ENCODE results near the gene UMAD1.
"Not testable (repeated sequence)": the region's sequence is repeated elsewhere in the genome, so short reads cannot be mapped to it uniquely, and the experiment has no call there.

UMAD1 gene

GRCh38 chr7:7791523-7791922, 151.0 kb downstream of the UMAD1 start:
- Mint-ChIP-seq H3K27me3 (no peaks in the 10 kb centered on the region), H3K4me3 (no peak overlapping the region), H3K27ac (no peak overlapping the region), H3K36me3 (ENCODE audit: low read depth) (peaks cover 40% of the 10 kb centered on the region), H3K4me1 (ENCODE audit: low read depth) (peaks cover 9% of the 10 kb centered on the region), H3K9me3 (no peaks in the 10 kb centered on the region)
- DNase-seq = no peak

GRCh38 chr7:7792056-7792455, 151.5 kb downstream of the UMAD1 start:
- Mint-ChIP-seq H3K27ac (no peak overlapping the region), H3K4me1 (ENCODE audit: low read depth) (peaks cover 9% of the 10 kb centered on the region), H3K36me3 (ENCODE audit: low read depth) (peaks cover 42% of the 10 kb centered on the region), H3K9me3 (no peaks in the 10 kb centered on the region), H3K4me3 (no peak overlapping the region), H3K27me3 (no peaks in the 10 kb centered on the region)
- no peak for DNase-seq

GRCh38 chr7:7793249-7793648, 152.7 kb downstream of the UMAD1 start:
- peaks cover 46% of the 10 kb centered on the region for H3K36me3 Mint-ChIP-seq (ENCODE audit: low read depth)
- no peak overlapping the region for H3K4me3 Mint-ChIP-seq
- H3K27me3 Mint-ChIP-seq = no peaks in the 10 kb centered on the region
- no peak overlapping the region for H3K27ac Mint-ChIP-seq
- peaks cover 9% of the 10 kb centered on the region for H3K4me1 Mint-ChIP-seq (ENCODE audit: low read depth)
- no peaks in the 10 kb centered on the region for H3K9me3 Mint-ChIP-seq
- DNase-seq = no peak

GRCh38 chr7:7793921-7794320, 153.4 kb downstream of the UMAD1 start:
- no peak for DNase-seq
- Mint-ChIP-seq H3K9me3 (no peaks in the 10 kb centered on the region), H3K27me3 (no peaks in the 10 kb centered on the region), H3K4me1 (ENCODE audit: low read depth) (peaks cover 9% of the 10 kb centered on the region), H3K36me3 (ENCODE audit: low read depth) (peaks cover 46% of the 10 kb centered on the region), H3K27ac (no peak overlapping the region), H3K4me3 (no peak overlapping the region)

- Mint-ChIP-seq H3K36me3 (ENCODE audit: low read depth) (peaks cover 43% of the 10 kb centered on the region), H3K4me3 (no peak overlapping the region), H3K27me3 (no peaks in the 10 kb centered on the region), H3K27ac (no peak overlapping the region), H3K9me3 (no peaks in the 10 kb centered on the region), H3K4me1 (ENCODE audit: low read depth) (peaks cover 1% of the 10 kb centered on the region)
- DNase-seq = no peak
Observed at GRCh38 chr7:7795203-7795602, 154.7 kb downstream of the UMAD1 start.

GRCh38 chr7:7795630-7796121, 155.1 kb downstream of the UMAD1 start:
- no peak for DNase-seq
- Mint-ChIP-seq H3K36me3 (ENCODE audit: low read depth) (peaks cover 43% of the 10 kb centered on the region), H3K9me3 (no peaks in the 10 kb centered on the region), H3K27ac (no peak overlapping the region), H3K4me3 (no peak overlapping the region), H3K4me1 (ENCODE audit: low read depth) (no peaks in the 10 kb centered on the region), H3K27me3 (no peaks in the 10 kb centered on the region)

- no peak overlapping the region for H3K27ac Mint-ChIP-seq
- DNase-seq = no peak
- H3K36me3 Mint-ChIP-seq (ENCODE audit: low read depth) = peaks cover 31% of the 10 kb centered on the region
- H3K4me1 Mint-ChIP-seq (ENCODE audit: low read depth) = no peaks in the 10 kb centered on the region
- H3K27me3 Mint-ChIP-seq = no peaks in the 10 kb centered on the region
- H3K9me3 Mint-ChIP-seq = no peaks in the 10 kb centered on the region
- H3K4me3 Mint-ChIP-seq = no peak overlapping the region
Observed at GRCh38 chr7:7798510-7798909, 158.0 kb downstream of the UMAD1 start.

- no peak overlapping the region for H3K4me3 Mint-ChIP-seq
- no peaks in the 10 kb centered on the region for H3K4me1 Mint-ChIP-seq (ENCODE audit: low read depth)
- no peaks in the 10 kb centered on the region for H3K9me3 Mint-ChIP-seq
- H3K27ac Mint-ChIP-seq = no peak overlapping the region
- peaks cover 35% of the 10 kb centered on the region for H3K36me3 Mint-ChIP-seq (ENCODE audit: low read depth)
- no peaks in the 10 kb centered on the region for H3K27me3 Mint-ChIP-seq
- DNase-seq = no peak
Observed at GRCh38 chr7:7799138-7799537, 158.6 kb downstream of the UMAD1 start.

GRCh38 chr7:7802531-7802930, 162.0 kb downstream of the UMAD1 start:
- DNase-seq = no peak
- no peaks in the 10 kb centered on the region for H3K4me1 Mint-ChIP-seq (ENCODE audit: low read depth)
- H3K27ac Mint-ChIP-seq = no peak overlapping the region
- H3K36me3 Mint-ChIP-seq (ENCODE audit: low read depth) = peaks cover 13% of the 10 kb centered on the region
- H3K27me3 Mint-ChIP-seq = no peaks in the 10 kb centered on the region
- no peaks in the 10 kb centered on the region for H3K9me3 Mint-ChIP-seq
- no peak overlapping the region for H3K4me3 Mint-ChIP-seq

GRCh38 chr7:7803715-7804178, 163.2 kb downstream of the UMAD1 start:
- no peak for DNase-seq
- Mint-ChIP-seq H3K9me3 (no peaks in the 10 kb centered on the region), H3K36me3 (ENCODE audit: low read depth) (peaks cover 13% of the 10 kb centered on the region), H3K4me1 (ENCODE audit: low read depth) (no peaks in the 10 kb centered on the region), H3K4me3 (no peak overlapping the region), H3K27ac (no peak overlapping the region), H3K27me3 (no peaks in the 10 kb centered on the region)

- not testable (repeated sequence) for H3K27ac Mint-ChIP-seq; DNase-seq; H3K4me1 Mint-ChIP-seq (ENCODE audit: low read depth); H3K4me3 Mint-ChIP-seq; H3K9me3 Mint-ChIP-seq; H3K27me3 Mint-ChIP-seq
- peaks cover 13% of the 10 kb centered on the region for H3K36me3 Mint-ChIP-seq (ENCODE audit: low read depth)
Observed at GRCh38 chr7:7804822-7805221, 164.3 kb downstream of the UMAD1 start.

- H3K27ac Mint-ChIP-seq = no peak overlapping the region
- H3K36me3 Mint-ChIP-seq (ENCODE audit: low read depth) = peaks cover 13% of the 10 kb centered on the region
- H3K4me3 Mint-ChIP-seq = no peak overlapping the region
- no peaks in the 10 kb centered on the region for H3K9me3 Mint-ChIP-seq
- no peaks in the 10 kb centered on the region for H3K27me3 Mint-ChIP-seq
- peaks cover 1% of the 10 kb centered on the region for H3K4me1 Mint-ChIP-seq (ENCODE audit: low read depth)
- DNase-seq = no peak
Observed at GRCh38 chr7:7805511-7806153, 165.1 kb downstream of the UMAD1 start.

GRCh38 chr7:7808156-7808555, 167.6 kb downstream of the UMAD1 start:
- Mint-ChIP-seq H3K4me1 (ENCODE audit: low read depth) (peaks cover 5% of the 10 kb centered on the region), H3K4me3 (no peak overlapping the region), H3K27me3 (no peaks in the 10 kb centered on the region), H3K9me3 (no peaks in the 10 kb centered on the region), H3K36me3 (ENCODE audit: low read depth) (peaks cover 13% of the 10 kb centered on the region), H3K27ac (no peak overlapping the region)
- DNase-seq = no peak

- H3K36me3 Mint-ChIP-seq (ENCODE audit: low read depth) = peaks cover 13% of the 10 kb centered on the region
- no peaks in the 10 kb centered on the region for H3K27me3 Mint-ChIP-seq
- DNase-seq = no peak
- H3K4me1 Mint-ChIP-seq (ENCODE audit: low read depth) = peaks cover 5% of the 10 kb centered on the region
- no peaks in the 10 kb centered on the region for H3K9me3 Mint-ChIP-seq
- no peak overlapping the region for H3K27ac Mint-ChIP-seq
- H3K4me3 Mint-ChIP-seq = no peak overlapping the region
Observed at GRCh38 chr7:7808626-7809025, 168.1 kb downstream of the UMAD1 start.

- Mint-ChIP-seq H3K9me3 (no peaks in the 10 kb centered on the region), H3K27me3 (no peaks in the 10 kb centered on the region), H3K4me1 (ENCODE audit: low read depth) (peaks cover 9% of the 10 kb centered on the region), H3K4me3 (no peak overlapping the region), H3K27ac (no peak overlapping the region), H3K36me3 (ENCODE audit: low read depth) (peaks cover 20% of the 10 kb centered on the region)
- no peak for DNase-seq
Observed at GRCh38 chr7:7810380-7810779, 169.8 kb downstream of the UMAD1 start.

GRCh38 chr7:7810826-7811225, 170.3 kb downstream of the UMAD1 start:
- Mint-ChIP-seq H3K4me1 (ENCODE audit: low read depth) (peaks cover 14% of the 10 kb centered on the region), H3K4me3 (no peak overlapping the region)

More at GRCh38 chr7:7810826-7811225, 170.3 kb downstream of the UMAD1 start:
- no peak overlapping the region for H3K27ac Mint-ChIP-seq
- no peaks in the 10 kb centered on the region for H3K27me3 Mint-ChIP-seq
- H3K36me3 Mint-ChIP-seq (ENCODE audit: low read depth) = peaks cover 20% of the 10 kb centered on the region
- H3K9me3 Mint-ChIP-seq = no peaks in the 10 kb centered on the region
- no peak for DNase-seq

All from activated T-cell treated with anti-CD3 and anti-CD28 coated beads, Interleukin-2, amount 50 U/mL, for 24 hours (primary cell).